GM19238 (cell line): Measurements from ENCODE around the gene GUK1.
A peak's percentile ranks its signal among the peaks of the same experiment; 100 is the strongest.
"Not testable (repeated sequence)": the region's sequence is repeated elsewhere in the genome, so short reads cannot be mapped to it uniquely, and the experiment has no call there.

Source experiments
- DNase-seq: peaks from one replicate; pipeline ENCODE4 v3.0.0; 2011; ENCODE audit warnings: low spot score; ENCODE audit not compliant: insufficient read length

The GUK1 gene

GRCh38 chr1:228161866-228162265 is 21.8 kb downstream of the GUK1 start:
- DNase-seq, result no peak

- DNase-seq, result no peak
Observed at GRCh38 chr1:228162286-228163006, 22.4 kb downstream of the GUK1 start.

- DNase-seq, result no peak
Observed at GRCh38 chr1:228163007-228163753, 23.1 kb downstream of the GUK1 start.

- no peak for DNase-seq
Observed at GRCh38 chr1:228163776-228164519, 23.9 kb downstream of the GUK1 start.

- no peak for DNase-seq
Observed at GRCh38 chr1:228164561-228165371, 24.7 kb downstream of the GUK1 start.

- peak; percentile 99 for DNase-seq
Observed at GRCh38 chr1:228165372-228166169, 25.5 kb downstream of the GUK1 start, which contains the start of gene IBA57. IBA57 (plus strand) TSS chr1:228165804; CDS start chr1:228165817, 13 bp downstream.

- peak; percentile 52 for DNase-seq
Observed at GRCh38 chr1:228166170-228166936, 26.3 kb downstream of the GUK1 start.

- DNase-seq, result no peak
Observed at GRCh38 chr1:228168563-228169270, 28.6 kb downstream of the GUK1 start.

- no peak for DNase-seq
Observed at GRCh38 chr1:228169345-228169744, 29.3 kb downstream of the GUK1 start.

GRCh38 chr1:228170666-228171065 is 30.6 kb downstream of the GUK1 start:
- no peak for DNase-seq

- DNase-seq, result no peak
Observed at GRCh38 chr1:228171221-228171891, 31.3 kb downstream of the GUK1 start.

- no peak for DNase-seq
Observed at GRCh38 chr1:228172591-228173527, 32.8 kb downstream of the GUK1 start.

- DNase-seq, result not testable (repeated sequence)
Observed at GRCh38 chr1:228173528-228174481, 33.7 kb downstream of the GUK1 start.

- peak; percentile 32 for DNase-seq
Observed at GRCh38 chr1:228174482-228175315, 34.6 kb downstream of the GUK1 start.

GRCh38 chr1:228175316-228176023 is 35.4 kb downstream of the GUK1 start:
- DNase-seq, result no peak
